Measurements from ENCODE around the gene XYLB. TPM values are rescaled to one million over a fixed set of nuclear protein-coding genes. Genes with fewer than 3 reads are reported as not detected.

The XYLB gene
- total RNA-seq, 1 donor from 2014 or later: 6.9 TPM

DNA sequence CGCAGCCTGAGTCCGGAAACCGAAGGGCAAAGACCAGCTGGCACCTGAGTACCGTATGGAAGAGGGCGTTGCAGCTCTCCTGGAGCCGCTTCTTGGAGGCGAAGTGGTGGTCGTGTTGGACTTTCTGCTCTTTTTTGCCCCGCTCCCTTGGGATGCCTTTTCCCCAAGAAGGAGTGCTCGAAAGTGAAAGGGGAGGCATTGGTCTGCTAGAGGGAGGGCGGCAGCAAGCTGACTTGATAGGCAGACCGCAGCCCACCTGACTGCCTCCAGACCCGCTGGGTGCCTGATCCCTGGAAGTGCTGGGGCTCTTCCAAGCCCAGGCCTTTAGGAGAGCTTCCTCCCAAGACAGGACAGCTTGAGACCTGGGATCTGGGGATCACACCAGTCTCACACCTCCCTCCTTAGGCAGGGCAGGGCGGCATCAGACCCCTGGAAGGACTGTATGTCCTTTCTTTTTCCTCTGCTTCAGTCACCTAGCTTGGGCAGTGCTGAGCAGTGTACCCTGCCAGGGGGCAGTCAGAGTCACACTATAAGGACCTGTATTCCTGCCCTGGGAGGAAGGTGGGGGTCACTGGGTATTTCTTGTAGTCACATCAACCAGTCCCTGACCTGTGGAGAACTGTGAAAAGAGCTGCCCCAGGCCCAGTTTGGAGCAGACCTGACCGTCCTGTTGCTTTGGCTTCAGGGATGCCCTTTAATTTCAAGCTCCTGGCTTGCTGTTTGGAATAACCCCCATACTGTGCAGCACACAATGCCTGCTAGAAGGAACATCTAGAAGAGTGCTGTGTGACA, 109.2 kb downstream of the XYLB start:
- Mint-ChIP-seq H3K9me3 (peaks cover 20% of the 10 kb centered on the region), H3K27me3 (ENCODE audit: insufficient read depth, low read depth) (peaks cover 5% of the 10 kb centered on the region), H3K36me3 (peaks cover 30% of the 10 kb centered on the region), H3K27ac (peak overlapping the region; percentile 66), H3K4me1 (peaks cover 22% of the 10 kb centered on the region), H3K4me3 (peak overlapping the region; percentile 100)
- Histone ChIP-seq H3K9ac (no peak overlapping the region), H3K9me3 (ENCODE audit: low read depth) (no peaks in the 10 kb centered on the region), H3K4me1 (peaks cover 28% of the 10 kb centered on the region), H3F3A (ENCODE audit: low read depth) (peaks cover 28% of the 10 kb centered on the region), H4K20me1 (ENCODE audit: low read depth) (peaks cover 61% of the 10 kb centered on the region), H3K4me3 (peak overlapping the region; percentile 100), H3K36me3 (no peaks in the 10 kb centered on the region), H2AFZ (replicated peaks) (no peak overlapping the region), H3K27me3 (no peaks in the 10 kb centered on the region), H3K27ac (peak overlapping the region; percentile 88), H3K79me2 (ENCODE audit: low read depth) (peaks cover 69% of the 10 kb centered on the region), H3K4me2 (peak overlapping the region; percentile 92)
- TF ChIP-seq CTCF (IDR thresholded peaks at IDR 0.05) (no peak), EZH2 (IDR thresholded peaks at IDR 0.05) (no peak), EZH2phosphoT487 (IDR thresholded peaks at IDR 0.05) (no peak)
- peak; percentile 8 for DNase-seq (ENCODE audit: low spot score)

- Mint-ChIP-seq H3K4me1 (peaks cover 22% of the 10 kb centered on the region), H3K9me3 (peaks cover 23% of the 10 kb centered on the region), H3K4me3 (peak overlapping the region; percentile 28), H3K36me3 (peaks cover 33% of the 10 kb centered on the region), H3K27me3 (ENCODE audit: insufficient read depth, low read depth) (peaks cover 5% of the 10 kb centered on the region), H3K27ac (no peak overlapping the region)
- no peak for DNase-seq (ENCODE audit: low spot score)
- TF ChIP-seq EZH2 (IDR thresholded peaks at IDR 0.05): no peak
- TF ChIP-seq EZH2phosphoT487 (IDR thresholded peaks at IDR 0.05): no peak
- TF ChIP-seq CTCF (IDR thresholded peaks at IDR 0.05): no peak
- Histone ChIP-seq H3K27me3 (no peaks in the 10 kb centered on the region), H2AFZ (replicated peaks) (no peak overlapping the region), H3F3A (ENCODE audit: low read depth) (peaks cover 28% of the 10 kb centered on the region), H3K36me3 (no peaks in the 10 kb centered on the region), H3K9me3 (ENCODE audit: low read depth) (no peaks in the 10 kb centered on the region), H3K4me3 (no peak overlapping the region), H3K4me1 (peaks cover 28% of the 10 kb centered on the region), H3K9ac (no peak overlapping the region), H3K4me2 (no peak overlapping the region), H3K27ac (no peak overlapping the region), H4K20me1 (ENCODE audit: low read depth) (peaks cover 75% of the 10 kb centered on the region), H3K79me2 (ENCODE audit: low read depth) (peaks cover 84% of the 10 kb centered on the region)
These were observed 110.8 kb downstream of the XYLB start for GRCh38 chr3:38457111-38458003.

DNA sequence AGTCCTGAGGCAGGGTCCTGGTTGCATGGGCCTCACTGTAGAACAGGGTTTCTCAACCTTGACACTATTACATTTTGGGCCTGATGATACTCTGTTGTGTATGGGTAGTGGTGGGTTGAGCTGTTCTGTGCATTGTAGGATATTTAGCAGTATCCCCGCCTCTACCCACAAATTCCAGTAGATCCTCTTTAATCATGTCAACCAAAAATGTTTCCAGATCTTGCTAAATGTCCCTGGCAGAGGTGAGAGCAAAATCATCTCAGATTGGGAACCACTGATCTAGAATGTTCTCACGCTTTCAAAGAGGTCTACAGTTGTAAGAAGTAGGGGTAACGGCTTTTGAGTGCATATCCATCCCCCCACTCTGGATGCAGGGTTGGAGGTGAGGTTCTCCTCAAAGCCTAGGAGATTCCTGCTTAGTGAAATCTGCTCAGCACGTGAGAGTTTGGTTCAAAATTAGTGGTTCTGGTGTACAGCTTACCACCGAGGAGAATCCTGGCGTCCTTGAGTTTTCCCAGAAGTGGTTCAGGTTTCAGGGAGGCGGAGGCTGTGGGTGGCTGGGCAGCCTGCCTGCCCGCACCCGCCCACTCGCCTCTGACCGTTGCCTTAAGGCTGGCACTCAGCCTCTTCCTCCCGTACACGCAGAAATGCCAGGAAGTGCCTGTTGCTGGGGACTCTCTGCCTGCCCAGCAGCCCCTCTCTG, 112.4 kb downstream of the XYLB start:
- Histone ChIP-seq H3K9me3 (ENCODE audit: low read depth) (no peaks in the 10 kb centered on the region), H3K79me2 (ENCODE audit: low read depth) (peaks cover 100% of the 10 kb centered on the region), H3K36me3 (no peaks in the 10 kb centered on the region), H3K4me2 (no peak overlapping the region), H3K4me3 (no peak overlapping the region), H3K4me1 (peaks cover 23% of the 10 kb centered on the region), H3K27ac (no peak overlapping the region), H3K9ac (no peak overlapping the region), H3F3A (ENCODE audit: low read depth) (peaks cover 17% of the 10 kb centered on the region), H2AFZ (replicated peaks) (no peak overlapping the region), H4K20me1 (ENCODE audit: low read depth) (peaks cover 82% of the 10 kb centered on the region), H3K27me3 (no peaks in the 10 kb centered on the region)
- Mint-ChIP-seq H3K4me1 (peaks cover 13% of the 10 kb centered on the region), H3K4me3 (no peak overlapping the region), H3K9me3 (peaks cover 36% of the 10 kb centered on the region), H3K27me3 (ENCODE audit: insufficient read depth, low read depth) (peaks cover 5% of the 10 kb centered on the region), H3K36me3 (peaks cover 44% of the 10 kb centered on the region), H3K27ac (no peak overlapping the region)
- TF ChIP-seq EZH2phosphoT487 (IDR thresholded peaks at IDR 0.05): no peak
- no peak for TF ChIP-seq EZH2 (IDR thresholded peaks at IDR 0.05)
- no peak for TF ChIP-seq CTCF (IDR thresholded peaks at IDR 0.05)
- no peak for DNase-seq (ENCODE audit: low spot score)

Measured in neural progenitor cell (in vitro differentiated cells).